Measurements from ENCODE around the gene BATF3.
"Not testable (repeated sequence)": the region's sequence is repeated elsewhere in the genome, so short reads cannot be mapped to it uniquely, and the experiment has no call there.

The BATF3 gene

GRCh38 chr1:212655668-212656440, 43.8 kb downstream of the BATF3 start:
- no peak for DNase-seq

- DNase-seq: no peak
Measured at GRCh38 chr1:212652609-212653008, 47.0 kb downstream of the BATF3 start.

DNA sequence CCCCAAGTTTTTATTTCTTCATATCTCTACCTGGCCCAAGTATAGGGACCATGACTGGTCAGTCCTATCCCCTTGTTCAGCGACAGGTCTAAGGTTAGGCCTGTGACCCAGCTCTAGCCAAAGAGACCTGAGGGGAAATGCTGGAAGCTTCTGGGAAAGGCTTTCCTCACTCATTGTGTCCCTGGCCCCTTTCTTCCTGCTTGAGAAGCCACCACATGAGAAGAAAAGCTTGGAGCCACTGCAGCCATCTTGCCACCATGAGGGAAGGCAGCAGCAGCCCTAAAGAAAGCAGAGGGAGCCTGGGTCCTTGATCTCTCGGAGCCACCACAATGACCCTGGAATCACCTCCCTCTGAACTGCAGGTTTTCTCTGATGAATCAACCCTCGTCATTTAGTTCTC, 47.7 kb downstream of the BATF3 start:
- DNase-seq: no peak

DNA sequence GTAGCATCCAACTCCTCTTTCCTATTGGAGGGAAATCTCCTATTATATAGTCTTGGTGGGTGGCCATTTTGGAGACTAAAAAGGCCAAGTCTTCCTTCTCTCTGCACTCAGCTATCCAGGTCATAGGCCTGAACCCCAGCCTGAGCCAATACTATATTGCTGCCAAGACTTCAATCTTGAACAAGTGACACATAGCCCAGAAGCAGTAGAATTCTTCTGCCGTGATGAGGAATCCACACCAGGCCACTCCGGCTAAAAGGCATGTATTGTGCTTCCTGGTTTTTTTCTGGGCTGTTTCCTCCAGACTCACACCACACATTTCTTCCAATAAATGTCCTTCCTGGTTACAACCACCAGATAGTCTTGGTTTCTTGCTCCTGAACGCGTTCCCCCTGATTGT, 48.1 kb downstream of the BATF3 start:
- DNase-seq: no peak

GRCh38 chr1:212650228-212650627, 49.4 kb downstream of the BATF3 start:
- no peak for DNase-seq

DNA sequence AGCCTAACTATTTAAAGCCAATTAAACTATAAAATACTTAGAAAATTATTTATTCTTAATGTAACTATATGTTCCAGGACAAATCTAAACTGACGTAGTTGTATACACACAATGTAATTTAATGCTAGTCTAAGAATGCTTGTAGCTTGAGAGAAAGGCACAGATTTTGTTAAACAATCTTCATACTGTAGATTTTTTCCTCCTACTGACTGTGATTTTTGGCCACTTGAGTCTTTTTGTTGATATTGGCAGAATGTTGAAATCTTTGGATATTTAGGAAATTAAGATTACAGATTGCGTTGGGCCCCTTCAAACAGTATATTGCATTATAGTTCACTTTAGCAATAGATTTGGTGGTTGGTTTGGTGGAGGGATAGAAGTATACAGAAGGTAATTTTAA, 50.6 kb downstream of the BATF3 start:
- DNase-seq: no peak

DNA sequence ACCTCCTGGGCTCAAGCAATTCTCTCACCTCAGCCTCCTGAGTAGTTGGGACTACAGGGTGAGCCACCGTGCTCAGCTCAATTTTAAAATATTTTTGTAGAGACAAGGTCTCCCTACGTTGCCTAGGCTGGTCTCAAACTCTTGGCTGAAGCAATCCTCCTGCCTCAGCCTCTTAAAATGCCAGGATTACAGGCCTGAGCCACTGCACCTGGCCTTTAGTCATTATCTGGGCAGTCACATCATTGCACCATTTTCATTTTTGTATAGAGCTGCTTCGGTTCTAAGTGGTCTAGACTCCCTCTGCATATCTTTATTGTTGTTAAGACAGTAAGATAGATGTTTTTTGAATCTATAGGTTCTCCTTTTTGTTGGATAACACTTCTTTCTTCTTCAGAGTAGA, 51.2 kb downstream of the BATF3 start:
- DNase-seq: no peak

- DNase-seq: no peak
Measured at GRCh38 chr1:212647004-212647403, 52.6 kb downstream of the BATF3 start.

DNA sequence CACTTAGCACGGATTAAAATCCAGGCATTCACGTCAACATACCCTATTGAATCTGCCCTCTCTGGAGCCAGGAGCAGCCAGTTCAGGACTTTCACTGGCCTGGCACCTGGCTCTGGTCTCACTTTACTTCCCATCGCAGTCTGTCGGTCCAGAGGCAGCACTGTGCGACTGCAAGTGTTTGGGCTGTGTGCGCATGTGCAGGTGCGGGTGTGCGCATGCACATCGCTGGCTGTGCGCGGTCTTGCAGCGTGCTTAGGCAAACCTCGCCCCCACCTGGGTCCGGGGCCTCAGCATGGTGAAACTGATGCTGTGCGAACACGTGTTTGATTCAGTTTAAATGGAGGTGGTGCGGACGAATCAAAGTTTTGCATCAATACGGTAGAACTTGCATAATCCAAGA, 53.1 kb downstream of the BATF3 start:
- no peak for DNase-seq

DNA sequence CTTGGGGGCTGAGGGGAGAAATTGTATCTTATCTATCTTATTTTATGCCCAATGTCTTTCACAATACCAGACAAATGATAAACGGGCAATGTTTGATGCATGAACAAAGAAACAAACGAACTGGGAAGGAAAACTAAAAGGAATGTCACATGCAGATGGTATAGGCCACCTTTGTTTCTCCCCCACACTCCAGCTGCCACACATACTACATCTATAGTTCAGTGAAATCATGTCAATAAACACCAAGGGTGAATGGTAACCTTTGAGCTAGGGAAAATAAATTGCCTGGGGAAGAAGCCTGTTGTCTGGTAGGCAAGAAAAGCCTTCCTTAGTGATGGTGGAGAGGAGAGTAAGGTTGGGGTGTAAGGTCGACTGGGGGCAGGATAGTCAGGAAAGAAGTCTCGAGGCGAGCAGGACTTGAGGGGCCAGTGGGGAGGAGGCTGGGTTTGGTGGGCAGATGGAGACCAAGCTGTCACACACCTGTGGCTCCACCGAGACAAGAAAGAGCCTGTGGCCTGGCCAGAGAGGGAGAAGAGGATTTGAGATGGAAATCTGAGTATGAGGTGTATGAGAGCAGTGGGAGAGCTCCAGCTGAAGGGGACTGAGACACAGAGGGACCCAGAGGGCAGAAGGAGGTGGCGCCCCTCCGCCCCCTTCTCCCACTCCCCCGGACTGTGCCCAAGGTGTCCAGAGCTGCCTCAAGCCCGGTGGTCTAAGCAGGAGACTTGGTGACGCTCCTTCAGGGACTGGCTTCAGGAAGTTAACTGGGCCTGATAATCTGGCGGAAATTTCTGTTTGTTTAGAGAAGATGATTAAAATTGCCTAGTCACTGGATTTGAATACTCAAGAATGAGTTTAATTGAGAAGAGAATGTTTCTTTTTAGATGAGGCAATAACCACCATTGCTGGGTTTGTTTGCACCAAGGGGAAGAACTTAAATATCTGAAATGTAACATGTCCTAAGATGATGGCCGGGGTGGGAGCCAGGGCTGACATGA, 53.8 kb downstream of the BATF3 start:
- no peak for DNase-seq

DNA sequence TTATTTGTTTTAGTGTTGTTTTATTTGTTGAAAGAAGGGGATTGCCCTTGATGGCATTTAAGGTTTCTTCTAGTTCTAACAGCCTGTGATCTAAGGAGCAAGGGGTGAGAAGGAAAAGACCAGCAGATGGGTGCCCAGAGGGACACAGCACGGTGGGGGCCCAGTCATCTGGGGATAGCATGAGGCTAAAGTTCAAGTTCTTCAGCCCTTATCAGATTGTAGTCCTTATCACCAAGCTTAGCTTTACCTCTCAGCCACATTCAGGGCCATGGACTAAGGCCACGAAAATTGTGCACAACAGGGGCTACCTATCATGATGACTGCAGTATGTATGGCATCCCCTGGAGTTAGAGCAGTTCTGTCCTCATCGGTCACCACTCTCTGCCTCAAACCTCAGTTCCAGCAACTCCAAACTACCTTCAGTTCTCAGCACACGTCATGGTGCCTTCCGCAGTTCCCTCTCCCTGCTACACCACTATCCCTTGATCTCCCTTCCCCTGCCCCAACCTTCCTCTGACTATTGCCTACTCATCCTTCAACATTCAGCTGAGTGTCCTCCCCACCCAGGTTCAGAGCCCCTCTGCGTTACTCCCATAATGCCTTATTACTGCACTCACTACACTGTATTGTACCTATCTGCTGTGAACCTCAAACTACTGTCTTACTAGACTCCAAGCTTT, 54.6 kb downstream of the BATF3 start:
- DNase-seq: no peak

- no peak for DNase-seq
Measured at GRCh38 chr1:212643877-212644276, 55.8 kb downstream of the BATF3 start.

DNA sequence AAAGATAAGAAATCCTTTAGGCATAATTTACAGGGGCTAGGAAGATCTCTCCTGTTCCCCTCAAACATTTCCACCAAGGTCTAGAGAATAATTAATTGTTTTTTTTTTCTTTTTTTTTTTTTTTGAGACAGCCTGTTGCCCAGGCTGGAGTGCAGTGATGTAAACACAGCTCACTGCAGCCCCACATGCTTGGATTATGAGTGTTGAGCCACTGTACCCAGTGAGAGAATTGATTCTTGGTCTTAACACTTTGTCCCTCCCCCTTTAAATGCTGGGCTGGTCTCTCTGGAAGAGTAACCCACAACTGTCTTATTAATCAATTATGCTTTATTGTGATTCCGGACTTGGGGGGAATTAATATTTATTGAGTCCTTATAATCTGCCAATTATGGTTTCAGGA, 57.7 kb downstream of the BATF3 start:
- DNase-seq: no peak

- DNase-seq: no peak
Measured at GRCh38 chr1:212640223-212640878, 59.3 kb downstream of the BATF3 start.

GRCh38 chr1:212639524-212639923, 60.1 kb downstream of the BATF3 start:
- not testable (repeated sequence) for DNase-seq

DNA sequence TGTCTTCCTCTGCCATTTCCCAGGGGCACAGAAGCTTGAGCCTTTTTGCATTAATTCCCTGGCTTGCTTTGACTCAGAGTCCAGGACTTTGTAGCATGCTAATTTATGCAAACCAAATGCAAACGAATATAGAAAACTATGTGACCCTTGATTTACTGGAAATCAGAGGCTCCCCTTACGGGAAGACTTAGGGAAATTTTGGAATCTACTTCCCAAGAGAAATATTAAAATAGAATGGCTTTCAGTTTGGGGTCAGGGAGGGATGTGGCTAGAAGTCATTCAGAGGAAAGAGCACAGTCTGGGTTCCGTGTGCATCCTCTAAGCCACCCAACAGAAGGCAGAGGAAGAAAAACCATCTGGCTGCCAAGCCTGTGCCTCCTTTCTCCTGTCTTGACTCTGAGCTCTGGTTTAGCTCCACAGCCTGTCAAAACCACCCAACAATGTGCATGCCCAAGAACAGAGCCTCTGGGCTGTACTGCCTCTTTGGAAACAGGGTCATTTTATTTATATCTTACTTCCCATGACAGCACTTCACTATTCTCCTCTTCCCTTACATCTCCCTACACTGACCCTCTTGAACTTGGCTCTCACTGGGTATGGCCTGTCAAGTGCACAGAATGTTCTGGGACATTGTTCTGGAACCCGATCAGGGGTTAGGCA, 61.0 kb downstream of the BATF3 start:
- DNase-seq: no peak

DNA sequence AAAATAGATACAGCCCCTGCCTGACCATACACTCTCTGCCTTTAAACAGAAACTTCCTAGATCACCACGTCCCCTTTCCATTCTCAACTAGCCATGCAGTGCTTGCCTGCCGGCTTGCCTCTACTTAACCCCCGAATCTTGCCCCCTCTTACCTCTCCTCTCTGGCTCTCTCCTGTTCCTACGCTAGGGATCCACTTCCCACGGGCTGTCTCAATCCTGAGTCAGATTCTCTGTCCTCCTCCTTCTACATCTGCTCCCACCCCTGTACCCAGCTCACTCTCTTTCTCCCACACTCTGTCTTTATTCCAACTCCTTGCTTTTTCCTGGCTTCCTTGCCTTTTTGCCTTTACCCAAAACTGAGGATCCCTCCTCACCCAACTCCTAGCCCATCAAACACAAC, 61.7 kb downstream of the BATF3 start:
- DNase-seq: no peak
